ENCODE measurements around the gene PTPRC.

DNA sequence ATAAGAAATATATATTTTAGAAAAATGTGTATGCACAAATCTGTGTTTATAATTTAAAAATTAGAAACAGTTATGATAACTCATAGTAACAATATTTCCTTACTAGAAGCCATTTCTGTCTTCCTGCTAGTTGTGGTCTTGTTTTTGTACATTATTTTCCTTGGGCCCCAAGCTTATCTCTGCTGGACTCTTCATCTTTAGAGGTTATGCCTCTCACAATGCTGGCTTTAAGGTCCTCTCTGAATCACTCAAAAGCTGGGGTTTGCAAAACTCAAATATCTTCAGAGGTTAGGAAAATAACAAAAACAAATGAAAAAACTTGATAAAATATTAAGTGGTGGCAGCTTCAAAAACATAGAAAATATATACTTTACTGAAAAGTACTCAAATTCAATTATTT, 133.8 kb downstream of the PTPRC start:
- TF ChIP-seq, protein P1, sequence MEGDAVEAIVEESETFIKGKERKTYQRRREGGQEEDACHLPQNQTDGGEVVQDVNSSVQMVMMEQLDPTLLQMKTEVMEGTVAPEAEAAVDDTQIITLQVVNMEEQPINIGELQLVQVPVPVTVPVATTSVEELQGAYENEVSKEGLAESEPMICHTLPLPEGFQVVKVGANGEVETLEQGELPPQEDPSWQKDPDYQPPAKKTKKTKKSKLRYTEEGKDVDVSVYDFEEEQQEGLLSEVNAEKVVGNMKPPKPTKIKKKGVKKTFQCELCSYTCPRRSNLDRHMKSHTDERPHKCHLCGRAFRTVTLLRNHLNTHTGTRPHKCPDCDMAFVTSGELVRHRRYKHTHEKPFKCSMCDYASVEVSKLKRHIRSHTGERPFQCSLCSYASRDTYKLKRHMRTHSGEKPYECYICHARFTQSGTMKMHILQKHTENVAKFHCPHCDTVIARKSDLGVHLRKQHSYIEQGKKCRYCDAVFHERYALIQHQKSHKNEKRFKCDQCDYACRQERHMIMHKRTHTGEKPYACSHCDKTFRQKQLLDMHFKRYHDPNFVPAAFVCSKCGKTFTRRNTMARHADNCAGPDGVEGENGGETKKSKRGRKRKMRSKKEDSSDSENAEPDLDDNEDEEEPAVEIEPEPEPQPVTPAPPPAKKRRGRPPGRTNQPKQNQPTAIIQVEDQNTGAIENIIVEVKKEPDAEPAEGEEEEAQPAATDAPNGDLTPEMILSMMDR (IDR thresholded peaks at IDR 0.05; ENCODE audit: low read length) = no peak
- TF ChIP-seq EZH2 (IDR thresholded peaks at IDR 0.05; ENCODE audit: borderline replicate concordance, low read length) = no peak

Measured in OCI-LY1 (cell line).